GM04504 (cell line): Measurements from ENCODE around the gene CD300A.

Experiments
- DNase-seq: peaks from one replicate; pipeline ENCODE4 v3.0.0-alpha.2; 2012; ENCODE audit warnings: low read depth

CD300A gene

GRCh38 chr17:74439691-74440567, 26.5 kb upstream of the CD300A start:
- DNase-seq = no peak

GRCh38 chr17:74441537-74441936, 24.9 kb upstream of the CD300A start:
- no peak for DNase-seq

- no peak for DNase-seq
Observed at GRCh38 chr17:74442291-74442669, 24.2 kb upstream of the CD300A start.

- no peak for DNase-seq
Observed at GRCh38 chr17:74442670-74443515, 23.5 kb upstream of the CD300A start.

DNA sequence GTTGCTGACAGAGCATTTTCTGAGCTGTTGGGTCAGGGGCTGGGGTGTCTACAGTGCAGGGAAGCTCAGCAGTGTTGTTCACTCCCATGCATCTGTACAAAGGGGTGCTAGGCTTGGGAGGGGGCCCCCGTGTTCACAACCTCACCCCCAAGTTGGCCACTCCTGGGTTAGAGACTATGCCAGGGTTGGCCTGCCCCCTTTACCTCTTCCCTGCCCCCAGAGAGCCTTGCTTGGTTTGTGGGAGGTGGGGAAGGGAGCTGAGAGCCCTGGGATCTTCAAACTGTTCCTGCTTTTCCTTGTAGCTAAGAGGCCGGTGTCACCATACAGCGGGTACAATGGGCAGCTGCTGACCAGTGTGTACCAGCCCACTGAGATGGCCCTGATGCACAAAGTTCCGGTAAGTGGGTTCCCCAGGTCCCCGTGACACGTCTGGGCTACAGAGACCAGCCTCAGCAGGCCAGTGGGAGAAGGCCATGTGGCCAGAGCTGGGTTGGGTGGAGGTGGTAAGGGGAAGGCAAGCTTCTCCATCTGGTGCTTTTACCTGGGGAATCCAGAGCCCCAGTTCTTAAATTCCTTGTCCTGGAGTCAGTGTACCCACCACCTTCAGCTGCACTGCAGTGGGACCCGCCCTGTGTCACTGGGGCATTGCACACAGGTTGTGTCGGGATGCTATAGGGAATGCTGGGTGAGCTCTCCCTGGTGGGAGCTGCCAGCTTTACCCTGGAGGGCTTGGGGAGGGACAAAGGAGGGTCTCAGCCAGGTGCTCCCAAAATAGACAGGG, 22.7 kb upstream of the CD300A start:
- DNase-seq = no peak

DNA sequence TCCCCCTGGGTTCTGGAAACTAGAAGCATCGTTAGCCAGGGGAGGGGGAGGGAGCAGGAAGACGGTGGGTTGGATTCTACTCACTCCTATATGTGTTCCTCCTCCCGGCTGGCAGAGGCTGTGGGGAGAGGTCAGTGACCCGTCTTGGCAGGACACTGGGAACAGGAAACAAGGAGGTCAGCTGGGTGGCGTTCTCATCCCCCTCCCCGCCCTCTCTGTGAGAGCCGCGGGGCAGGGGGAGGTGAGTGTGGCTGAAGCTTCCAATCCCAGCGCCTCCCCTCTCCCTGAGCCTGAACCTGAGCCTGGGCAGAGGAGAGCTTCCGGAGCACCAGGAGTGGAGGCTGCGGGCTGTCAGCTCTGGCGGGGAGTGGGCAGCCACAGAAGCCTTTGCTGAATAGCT, 22.0 kb upstream of the CD300A start:
- DNase-seq = no peak

DNA sequence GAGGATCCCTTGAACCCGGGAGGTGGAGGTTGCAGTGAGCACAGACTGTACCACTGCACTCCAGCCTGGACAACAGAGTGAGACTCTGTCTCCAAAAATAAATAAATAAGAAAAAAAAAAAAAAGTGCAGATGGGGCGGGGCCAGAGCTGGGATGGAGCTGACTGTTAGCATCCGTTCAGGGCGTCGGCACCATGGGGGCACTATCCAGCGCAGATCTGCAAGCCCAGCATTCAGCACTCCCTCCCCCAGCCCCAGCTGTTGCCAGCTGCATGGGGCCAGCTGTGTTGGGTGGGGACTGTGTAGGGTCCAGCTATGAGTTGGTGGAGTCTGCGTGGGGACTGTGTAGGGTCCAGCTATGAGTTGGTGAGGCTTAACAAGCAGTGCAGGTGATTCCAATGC, 21.3 kb upstream of the CD300A start:
- DNase-seq = no peak

GRCh38 chr17:74446551-74447500, 19.6 kb upstream of the CD300A start:
- no peak for DNase-seq

DNA sequence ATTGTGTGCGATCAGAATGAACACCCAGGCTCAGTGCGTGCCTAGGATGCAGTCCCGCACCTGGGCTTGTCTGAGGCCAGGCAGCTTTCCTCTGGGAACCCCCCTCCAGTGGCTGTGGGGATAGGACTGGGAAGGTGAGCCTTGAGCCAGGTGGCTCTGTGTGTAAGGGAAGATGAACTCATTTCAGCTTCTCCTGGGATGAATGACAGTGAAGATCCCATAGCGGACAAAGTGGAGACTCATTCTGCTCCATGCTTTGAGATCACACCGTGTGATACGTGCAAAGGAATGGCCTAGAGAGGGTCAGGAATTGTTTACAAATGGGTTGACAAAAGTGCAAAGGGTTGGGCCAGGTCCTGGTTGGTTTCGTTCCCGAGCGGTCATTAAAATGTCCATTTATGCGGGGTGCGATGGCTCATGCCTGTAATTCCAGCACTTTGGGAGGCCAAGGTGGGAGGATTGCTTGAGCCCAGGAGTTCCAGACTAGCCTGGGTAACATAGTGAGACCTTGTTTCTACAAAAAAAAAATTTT, 18.7 kb upstream of the CD300A start:
- no peak for DNase-seq

DNA sequence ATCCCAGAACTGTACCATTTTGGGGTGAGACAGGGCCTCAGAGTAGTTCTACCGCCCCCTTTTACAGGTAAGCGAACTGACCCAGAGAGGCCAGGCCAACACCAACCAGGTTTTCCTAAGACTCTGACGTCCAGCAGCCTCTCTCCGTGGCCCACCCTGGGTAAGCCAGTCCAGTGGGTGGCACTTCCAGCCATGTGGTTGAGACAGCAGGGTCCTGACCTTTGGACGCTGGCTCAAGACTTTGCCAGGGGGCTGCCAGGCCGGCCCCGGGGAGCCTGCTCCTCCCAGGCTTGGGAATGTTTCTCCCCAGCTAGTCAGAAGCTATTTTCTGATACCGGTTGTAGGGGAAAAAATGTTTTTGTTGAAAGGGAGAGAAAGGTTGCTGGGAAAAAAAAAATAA, 17.7 kb upstream of the CD300A start:
- DNase-seq = no peak

DNA sequence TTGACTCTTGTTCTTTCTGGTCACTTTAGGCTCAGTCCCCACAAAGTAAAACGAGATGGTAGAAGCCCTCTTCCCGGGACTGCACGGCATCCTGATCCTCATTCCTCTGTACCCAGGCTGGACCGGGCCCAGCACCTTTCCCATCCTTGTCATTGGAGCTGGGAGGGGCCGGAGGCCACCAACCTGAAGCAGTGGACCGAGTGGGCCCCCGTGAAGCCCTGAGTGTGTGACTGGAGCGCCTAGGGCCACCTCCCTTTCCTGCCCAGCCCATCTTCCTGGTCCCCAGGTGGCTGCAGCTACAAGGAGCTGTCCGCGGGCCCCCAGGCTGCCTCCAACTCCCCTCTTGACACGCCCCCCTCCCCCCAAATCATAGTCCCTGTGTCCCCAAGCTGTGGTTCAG, 17.1 kb upstream of the CD300A start:
- DNase-seq = no peak

- DNase-seq = no peak
Observed at GRCh38 chr17:74449773-74450172, 16.7 kb upstream of the CD300A start.

DNA sequence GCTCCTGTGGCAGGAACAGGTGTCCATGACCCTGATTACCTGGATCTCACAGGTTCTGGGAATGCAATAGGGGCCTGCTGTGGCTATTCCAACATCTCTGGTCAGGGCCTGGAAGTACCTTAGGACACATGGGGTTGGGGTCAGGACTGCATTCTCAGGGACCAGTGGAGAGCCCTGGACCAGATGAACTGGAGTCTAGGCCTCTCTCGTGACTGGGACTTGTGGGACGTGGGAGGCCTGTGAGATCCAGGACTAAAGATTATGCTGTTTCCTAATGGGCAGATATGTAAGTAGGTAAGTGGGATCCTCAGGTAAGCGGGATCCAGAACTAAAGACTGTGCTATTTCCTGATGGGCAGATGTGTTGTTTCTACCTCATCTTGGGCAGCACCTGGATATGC, 16.2 kb upstream of the CD300A start:
- no peak for DNase-seq

GRCh38 chr17:74450925-74451403, 15.5 kb upstream of the CD300A start:
- no peak for DNase-seq

GRCh38 chr17:74451557-74451956, 14.9 kb upstream of the CD300A start:
- DNase-seq = no peak

- no peak for DNase-seq
Observed at GRCh38 chr17:74452033-74452840, 14.2 kb upstream of the CD300A start.

DNA sequence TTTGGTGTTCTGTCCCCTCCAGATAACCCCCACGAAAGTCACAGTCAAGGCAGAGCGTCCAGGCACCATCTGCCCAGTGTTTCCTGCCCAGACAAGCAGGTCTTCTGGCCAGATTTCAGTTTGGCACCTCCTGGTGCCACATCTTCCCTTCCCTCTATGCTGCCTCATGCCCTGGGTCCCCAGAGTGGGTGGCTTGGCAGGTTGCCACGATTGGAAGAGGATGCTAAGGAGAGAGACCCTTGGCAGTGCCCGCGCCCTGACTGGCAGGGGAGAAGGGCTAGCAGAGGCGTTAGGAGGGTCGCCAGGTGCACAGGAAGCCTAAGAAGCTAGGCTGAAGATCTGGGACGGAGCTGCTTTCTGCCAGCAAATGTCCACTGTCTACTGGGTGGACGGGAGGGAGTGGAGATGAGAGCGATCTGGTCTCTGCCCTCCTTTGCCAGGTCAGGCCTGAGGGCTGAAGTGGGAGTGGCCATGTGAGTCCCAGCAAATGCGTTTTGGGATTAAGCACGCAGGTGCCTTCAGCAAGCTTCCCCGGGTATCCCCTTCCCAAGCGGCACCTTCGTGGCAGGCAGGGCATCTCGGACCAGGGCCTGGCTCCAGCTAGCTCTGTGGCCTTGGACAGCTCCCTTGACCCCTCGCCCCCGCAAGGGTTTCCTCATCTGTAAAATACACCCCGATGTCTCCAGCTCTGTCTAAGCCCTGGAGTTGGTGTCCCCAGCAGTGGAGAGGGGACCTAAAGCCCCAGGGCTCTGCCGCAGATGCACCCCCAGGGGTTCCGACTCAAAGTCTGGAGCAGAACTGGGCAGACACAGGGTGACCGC, 13.4 kb upstream of the CD300A start:
- no peak for DNase-seq

- no peak for DNase-seq
Observed at GRCh38 chr17:74453665-74454196, 12.7 kb upstream of the CD300A start.
